NB4 (cell line): ENCODE measurements around the gene ATAD3A.

Experiments
- CTCF ChIP-seq: IDR thresholded peaks from one replicate; pipeline ENCODE4 v1.5.1; 2012; ENCODE audit warnings: low read depth, low read length
- MAX ChIP-seq: IDR thresholded peaks from 2 replicates; pipeline ENCODE4 v1.6.1; 2011; ENCODE audit warnings: low read depth, low read length
- POLR2A ChIP-seq: IDR thresholded peaks from 2 replicates; pipeline ENCODE4 v1.6.1; 2011; ENCODE audit warnings: mild to moderate bottlenecking; ENCODE audit not compliant: insufficient read length; ENCODE audit errors: extremely low read depth

DNA sequence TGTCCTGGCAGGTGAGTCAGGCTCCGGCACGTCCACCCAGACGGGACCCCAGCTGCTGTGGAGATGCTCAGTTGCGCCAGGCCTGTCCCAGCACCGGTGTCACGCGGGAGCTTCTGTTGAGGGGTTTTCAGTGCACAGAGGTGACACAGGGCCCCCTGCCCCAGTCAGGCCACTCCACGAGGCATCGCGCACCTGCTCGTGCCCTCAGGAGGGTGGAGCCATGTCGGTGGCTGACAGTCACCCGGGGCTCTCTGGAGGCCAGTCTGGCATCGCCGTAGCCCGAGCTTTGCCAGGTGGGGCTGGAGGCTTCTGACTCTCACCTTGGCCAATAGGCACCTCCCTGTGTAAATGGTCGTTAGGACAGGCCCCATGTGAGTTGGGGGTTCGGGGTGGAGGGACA, 17.4 kb downstream of the ATAD3A start:
- no peak for TF ChIP-seq POLR2A
- TF ChIP-seq CTCF = no peak
- no peak for TF ChIP-seq MAX
